HepG2 (cell line): Measurements from ENCODE around the gene BAIAP2L1. TPM values are rescaled to one million over a fixed set of nuclear protein-coding genes. Genes with fewer than 3 reads are reported as not detected.

ENCODE experiments used
- AKNA ChIP-seq: sonication (generic); formaldehyde crosslinking; IDR thresholded peaks from 2 replicates; pipeline ENCODE4 v1.4.0; 2020; ENCODE audit warnings: missing genetic modification reagents, borderline replicate concordance
- ARID3A ChIP-seq: IDR thresholded peaks from 2 replicates; pipeline ENCODE4 v1.6.1; 2012; ENCODE audit warnings: low read depth, low read length, improper control_type of control experiment
- DR1 ChIP-seq: sonication (generic); formaldehyde crosslinking; IDR thresholded peaks from 2 replicates; pipeline ENCODE4 v1.8.0; 2021; ENCODE audit warnings: mild to moderate bottlenecking, missing genetic modification reagents, inconsistent platforms
- FOSL2 ChIP-seq: sonication (generic); formaldehyde crosslinking; IDR thresholded peaks from 2 replicates; pipeline ENCODE4 v1.4.0; 2020; ENCODE audit warnings: missing genetic modification reagents
- HNF4A ChIP-seq: sonication (generic); formaldehyde crosslinking; IDR thresholded peaks from 2 replicates; pipeline ENCODE4 v1.4.0; 2020; ENCODE audit warnings: missing genetic modification reagents
- KAT8 ChIP-seq: IDR thresholded peaks from 2 replicates; pipeline ENCODE4 v1.6.1; 2016; ENCODE audit warnings: missing genetic modification reagents, missing compliant biosample characterization
- SOX6 ChIP-seq, 2 experiments: fragments of 450-650 bp in 1 of 2; sonication (generic) in 1 of 2; formaldehyde crosslinking in 1 of 2; IDR thresholded peaks; 2 replicates each; pipeline versions ENCODE4 v1.4.0 to v1.6.1; 2017 to 2020; ENCODE audit warnings: antibody characterized with exemption in 1 of 2, mild to moderate bottlenecking in 1 of 2, missing genetic modification reagents in 1 of 2
- YEATS2 ChIP-seq: sonication (generic); formaldehyde crosslinking; IDR thresholded peaks from 2 replicates; pipeline ENCODE4 v1.4.0; 2020; ENCODE audit warnings: missing genetic modification reagents, borderline replicate concordance
- ZNF558 ChIP-seq: sonication (generic); formaldehyde crosslinking; IDR thresholded peaks from 2 replicates; pipeline ENCODE4 v1.9.0; 2022; ENCODE audit warnings: mild to moderate bottlenecking, missing genetic modification reagents, borderline replicate concordance
- ZNF615 ChIP-seq: sonication (generic); formaldehyde crosslinking; IDR thresholded peaks from 2 replicates; pipeline ENCODE4 v1.5.0; 2020; ENCODE audit warnings: mild to moderate bottlenecking, missing genetic modification reagents, borderline replicate concordance
- polyA plus RNA-seq, 8 experiments: library from polyadenylated mRNA; depleted of rRNA in 3 of 8; stranded (reverse) in 7 of 8; unstranded in 1 of 8; fragments of >200 nt; fragmentation: Illumina TruSeq in 4 of 8; extraction: Trizol in 4 of 8; gene quantifications; 2 replicates each; pipeline versions ENCODE4 v1.2.1 to v1.2.3, GENCODE V29; 2011 to 2016; ENCODE audit warnings: low read depth in 4 of 8, missing spikeins in 1 of 8, mixed read lengths in 1 of 8; ENCODE audit not compliant: insufficient read depth in 1 of 8
- total RNA-seq, 5 experiments: library from RNA; depleted of rRNA; stranded (reverse); fragments of >200 nt; fragmentation: Illumina TruSeq; extraction: Trizol; gene quantifications; 2 replicates each; pipeline ENCODE4 v1.2.3, GENCODE V29; 2016; ENCODE audit warnings: low read depth in 1 of 5

The BAIAP2L1 gene
- total and polyA plus RNA-seq, 2 of the 13 experiments (the other 11 are each of a cell fraction or from before 2014, with no cell fraction given) = 13.0 to 21.5 TPM

GRCh38 chr7:98357751-98358161 is 43.1 kb downstream of the BAIAP2L1 start (continued):
- no peak for TF ChIP-seq AKNA (CRISPR knock-in tag)
- TF ChIP-seq DR1 (CRISPR knock-in tag) = no peak
- TF ChIP-seq ZNF558 (CRISPR knock-in tag) = no peak
- no peak for TF ChIP-seq ZNF615 (CRISPR knock-in tag)
- no peak for TF ChIP-seq HNF4A (CRISPR knock-in tag)
- peak; percentile 30; the same call in 1 of the 2 replicates for TF ChIP-seq ARID3A
- TF ChIP-seq SOX6 (IDR thresholded peaks at IDR 0.05) = no peak
- peak; percentile 46; the same call in 1 of the 2 replicates for TF ChIP-seq SOX6 (CRISPR knock-in tag; IDR thresholded peaks at IDR 0.05)
- TF ChIP-seq FOSL2 (CRISPR knock-in tag) = peak; percentile 93
- TF ChIP-seq KAT8 (CRISPR knock-in tag) = 0 out of 2 replicates have a peak, but pooled peaks have one; percentile 27
- TF ChIP-seq YEATS2 (CRISPR knock-in tag) = no peak
- TF ChIP-seq, all 625 proteins: peak for 33
